Loucy (cell line): Measurements from ENCODE around the gene EP300.
"Not testable (repeated sequence)": the region's sequence is repeated elsewhere in the genome, so short reads cannot be mapped to it uniquely, and the experiment has no call there.

Source experiments
- H2AFZ ChIP-seq: fragments of 200-600 bp; sonication (generic); 2 replicates; pipeline ENCODE4 v1.6.0; 2016; ENCODE audit warnings: antibody characterized with exemption, mild to moderate bottlenecking, low read length, moderate library complexity
- H3F3A ChIP-seq: fragments of 200-600 bp; 2 replicates; pipeline ENCODE4 v1.6.0; 2016; ENCODE audit warnings: antibody characterized with exemption, low read depth, mild to moderate bottlenecking
- H3K27me3 ChIP-seq: fragments of 200-600 bp; sonication (generic); 2 replicates; pipeline ENCODE4 v1.6.1; 2014; ENCODE audit warnings: low read length, mild to moderate bottlenecking; ENCODE audit not compliant: insufficient read depth, poor library complexity, severe bottlenecking
- H3K36me3 ChIP-seq: fragments of 200-600 bp; sonication (generic); 2 replicates; pipeline ENCODE4 v1.6.1; 2016; ENCODE audit warnings: low read length; ENCODE audit not compliant: insufficient read depth
- H3K4me1 ChIP-seq: fragments of 200-600 bp; sonication (generic); 2 replicates; pipeline ENCODE4 v1.5.1; 2014; ENCODE audit warnings: low read length, mild to moderate bottlenecking; ENCODE audit not compliant: insufficient read depth, poor library complexity, severe bottlenecking
- H3K4me2 ChIP-seq: fragments of 200-600 bp; sonication (generic); 2 replicates; pipeline ENCODE4 v1.6.0; 2014; ENCODE audit warnings: antibody characterized with exemption, low read length, low read depth, mild to moderate bottlenecking; ENCODE audit not compliant: poor library complexity, severe bottlenecking
- H3K4me3 ChIP-seq: fragments of 200-600 bp; sonication (generic); 2 replicates; pipeline ENCODE4 v1.5.1; 2014; ENCODE audit warnings: low read length, mild to moderate bottlenecking, mixed read lengths; ENCODE audit not compliant: poor library complexity, severe bottlenecking
- H3K79me2 ChIP-seq: fragments of 200-600 bp; sonication (generic); 2 replicates; pipeline ENCODE4 v1.6.1; 2014; ENCODE audit warnings: low read length; ENCODE audit not compliant: insufficient read depth
- H3K9ac ChIP-seq: fragments of 200-600 bp; sonication (generic); 2 replicates; pipeline ENCODE4 v1.6.0; 2014; ENCODE audit warnings: mild to moderate bottlenecking, low read depth, low read length, moderate library complexity; ENCODE audit not compliant: poor library complexity, severe bottlenecking
- H3K9me2 ChIP-seq: fragments of 200-600 bp; sonication (generic); replicated peaks from 2 replicates; pipeline ENCODE4 v1.6.1; 2016; ENCODE audit warnings: low read depth, low read length, mixed read lengths
- H3K9me3 ChIP-seq: fragments of 200-600 bp; sonication (generic); 2 replicates; pipeline ENCODE4 v1.6.1; 2014; ENCODE audit warnings: mild to moderate bottlenecking, antibody characterized with exemption, low read length, low read depth; ENCODE audit not compliant: insufficient read depth
- H4K20me1 ChIP-seq: fragments of 200-600 bp; sonication (generic); 2 replicates; pipeline ENCODE4 v1.6.0; 2014; ENCODE audit warnings: antibody characterized with exemption, low read length, mild to moderate bottlenecking; ENCODE audit not compliant: insufficient read depth, poor library complexity, severe bottlenecking
- CTCF ChIP-seq: fragments of 200-600 bp; sonication (generic); conservative IDR thresholded peaks from 2 replicates; pipeline ENCODE4 v1.5.1; 2014; ENCODE audit warnings: mild to moderate bottlenecking, antibody characterized with exemption, low read length
- EZH2phosphoT487 ChIP-seq: fragments of 200-600 bp; IDR thresholded peaks from 2 replicates; pipeline ENCODE4 v1.6.1; 2018; ENCODE audit warnings: antibody characterized with exemption, mild to moderate bottlenecking, moderate library complexity, borderline replicate concordance

The EP300 gene

GRCh38 chr22:41052661-41053490 is 39.5 kb upstream of the EP300 start:
- H3K79me2 ChIP-seq = no peaks in the 10 kb centered on the region
- H4K20me1 ChIP-seq = no peaks in the 10 kb centered on the region
- no peaks in the 10 kb centered on the region for H3K27me3 ChIP-seq
- no peaks in the 10 kb centered on the region for H3K9me3 ChIP-seq
- H3K9me2 ChIP-seq = no peaks in the 10 kb centered on the region
- no peaks in the 10 kb centered on the region for H3K4me1 ChIP-seq
- H3K9ac ChIP-seq = no peak overlapping the region
- H2AFZ ChIP-seq = no peak overlapping the region
- H3K4me2 ChIP-seq = no peak overlapping the region
- no peak for TF ChIP-seq CTCF
- no peak for TF ChIP-seq EZH2phosphoT487
- H3F3A ChIP-seq = no peaks in the 10 kb centered on the region
- no peak overlapping the region for H3K4me3 ChIP-seq
- H3K36me3 ChIP-seq = no peaks in the 10 kb centered on the region

- no peaks in the 10 kb centered on the region for H3F3A ChIP-seq
- no peaks in the 10 kb centered on the region for H3K36me3 ChIP-seq
- no peaks in the 10 kb centered on the region for H4K20me1 ChIP-seq
- no peak overlapping the region for H2AFZ ChIP-seq
- no peaks in the 10 kb centered on the region for H3K9me2 ChIP-seq
- no peaks in the 10 kb centered on the region for H3K79me2 ChIP-seq
- TF ChIP-seq CTCF = no peak
- no peak for TF ChIP-seq EZH2phosphoT487
- H3K27me3 ChIP-seq = no peaks in the 10 kb centered on the region
- H3K9ac ChIP-seq = no peak overlapping the region
- no peak overlapping the region for H3K4me2 ChIP-seq
- no peak overlapping the region for H3K4me3 ChIP-seq
- H3K9me3 ChIP-seq = no peaks in the 10 kb centered on the region
- H3K4me1 ChIP-seq = no peaks in the 10 kb centered on the region
Observed at GRCh38 chr22:41057076-41057475, 35.3 kb upstream of the EP300 start.

- Histone ChIP-seq H3K9ac (no peak overlapping the region), H2AFZ (no peak overlapping the region), H3K79me2 (no peaks in the 10 kb centered on the region), H3K9me2 (no peaks in the 10 kb centered on the region), H3F3A (no peaks in the 10 kb centered on the region), H3K4me3 (no peak overlapping the region), H3K27me3 (no peaks in the 10 kb centered on the region), H3K9me3 (no peaks in the 10 kb centered on the region), H3K36me3 (no peaks in the 10 kb centered on the region), H3K4me2 (no peak overlapping the region), H3K4me1 (no peaks in the 10 kb centered on the region), H4K20me1 (no peaks in the 10 kb centered on the region)
- TF ChIP-seq CTCF = no peak
Observed at GRCh38 chr22:41062146-41062545, 30.2 kb upstream of the EP300 start.

GRCh38 chr22:41064326-41064725 is 28.1 kb upstream of the EP300 start:
- not testable (repeated sequence) for H3K4me1 ChIP-seq, H2AFZ ChIP-seq, H3K9me2 ChIP-seq, H3K4me2 ChIP-seq, H3K9me3 ChIP-seq, H3K79me2 ChIP-seq, H3K9ac ChIP-seq, H3F3A ChIP-seq, H3K27me3 ChIP-seq, H4K20me1 ChIP-seq, H3K36me3 ChIP-seq, H3K4me3 ChIP-seq

GRCh38 chr22:41066341-41066740 is 26.1 kb upstream of the EP300 start:
- H3F3A ChIP-seq, H2AFZ ChIP-seq, H3K9me2 ChIP-seq, H3K9ac ChIP-seq, H3K36me3 ChIP-seq, H4K20me1 ChIP-seq, H3K79me2 ChIP-seq, H3K9me3 ChIP-seq, H3K4me3 ChIP-seq, H3K4me1 ChIP-seq, H3K4me2 ChIP-seq, H3K27me3 ChIP-seq: not testable (repeated sequence)
